ENCODE measurements around the gene RWDD4.
A peak's percentile ranks its signal among the peaks of the same experiment; 100 is the strongest.

The RWDD4 gene

DNA sequence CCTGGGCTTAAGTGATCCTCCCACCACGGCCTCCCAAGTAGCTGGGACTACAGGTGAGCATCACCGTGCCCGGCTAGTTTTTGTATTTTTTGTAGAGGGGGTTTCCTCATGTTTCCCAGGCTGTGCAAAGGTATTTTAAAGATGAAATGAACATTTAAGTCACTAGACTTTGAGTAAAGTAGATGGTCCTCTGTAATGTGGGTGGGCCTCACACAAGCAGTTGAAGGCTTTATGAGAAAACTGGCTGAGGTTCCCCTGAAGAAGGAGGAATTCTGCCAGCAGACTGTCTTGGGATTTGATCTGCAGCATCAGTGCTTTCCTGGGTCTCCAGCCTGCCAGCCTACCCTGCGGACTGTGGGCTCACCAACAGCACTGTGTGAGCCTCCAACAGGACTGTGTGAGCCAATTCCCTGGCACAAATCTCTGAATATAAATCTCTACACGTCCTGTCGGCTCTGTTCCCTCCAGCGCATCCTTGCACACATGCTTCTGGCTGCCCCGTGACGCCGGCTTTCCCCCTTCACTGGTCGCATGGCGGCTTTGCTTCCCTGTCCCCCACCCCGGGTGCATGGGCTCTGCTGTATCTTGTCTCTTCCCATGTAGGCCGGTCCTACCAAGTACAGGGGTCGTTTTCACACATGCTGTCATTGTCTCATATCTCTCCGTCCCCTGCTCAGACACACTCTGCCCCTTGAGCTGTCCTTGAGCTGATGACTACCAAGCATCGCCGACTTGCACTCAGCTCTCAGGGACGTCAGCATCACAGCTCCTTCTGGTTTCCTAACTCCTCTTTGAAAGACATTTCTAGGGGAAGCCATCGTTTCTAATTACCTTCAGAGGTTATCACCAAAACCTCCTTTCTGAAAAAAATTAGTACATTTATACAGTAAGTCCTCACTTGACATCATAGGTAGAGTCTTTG lies 46.4 kb downstream of the RWDD4 start:
- Histone ChIP-seq H3K9me3 (no peaks in the 10 kb centered on the region; the same call in 1 of the 2 replicates), H3K36me3 (no peaks in the 10 kb centered on the region), H3K4me1 (peaks cover 9% of the 10 kb centered on the region), H3K4me3 (ENCODE audit: low read depth, low read length) (no peak overlapping the region), H3K27me3 (no peaks in the 10 kb centered on the region)
- DNase-seq = no peak
- TF ChIP-seq CTCF (IDR thresholded peaks at IDR 0.05; ENCODE audit: low read depth, low read length) = no peak

GRCh38 chr4:183611210-183611830 lies 47.7 kb downstream of the RWDD4 start:
- no peak for DNase-seq
- Histone ChIP-seq H3K9me3 (no peaks in the 10 kb centered on the region; the same call in 1 of the 2 replicates), H3K4me3 (ENCODE audit: low read depth, low read length) (no peak overlapping the region), H3K36me3 (no peaks in the 10 kb centered on the region), H3K4me1 (peaks cover 9% of the 10 kb centered on the region), H3K27me3 (no peaks in the 10 kb centered on the region)
- no peak for TF ChIP-seq CTCF (IDR thresholded peaks at IDR 0.05; ENCODE audit: low read depth, low read length)

GRCh38 chr4:183610613-183611012 lies 48.4 kb downstream of the RWDD4 start:
- Histone ChIP-seq H3K9me3 (no peaks in the 10 kb centered on the region; the same call in 1 of the 2 replicates), H3K4me3 (ENCODE audit: low read depth, low read length) (no peak overlapping the region), H3K36me3 (no peaks in the 10 kb centered on the region), H3K27me3 (no peaks in the 10 kb centered on the region), H3K4me1 (peaks cover 9% of the 10 kb centered on the region)
- DNase-seq = no peak
- TF ChIP-seq CTCF (IDR thresholded peaks at IDR 0.05; ENCODE audit: low read depth, low read length) = no peak

GRCh38 chr4:183610033-183610432 lies 49.0 kb downstream of the RWDD4 start:
- H3K4me3 ChIP-seq (ENCODE audit: low read depth, low read length) = no peak overlapping the region
- H3K27me3 ChIP-seq = no peaks in the 10 kb centered on the region
- TF ChIP-seq CTCF (IDR thresholded peaks at IDR 0.05; ENCODE audit: low read depth, low read length) = no peak
- H3K9me3 ChIP-seq = no peaks in the 10 kb centered on the region; the same call in 1 of the 2 replicates
- no peaks in the 10 kb centered on the region for H3K36me3 ChIP-seq
- DNase-seq = peak; percentile 63
- peaks cover 9% of the 10 kb centered on the region for H3K4me1 ChIP-seq

- TF ChIP-seq CTCF (IDR thresholded peaks at IDR 0.05; ENCODE audit: low read depth, low read length) = no peak
- H3K4me1 ChIP-seq = peaks cover 9% of the 10 kb centered on the region
- DNase-seq = no peak
- no peaks in the 10 kb centered on the region for H3K36me3 ChIP-seq
- no peak overlapping the region for H3K4me3 ChIP-seq (ENCODE audit: low read depth, low read length)
- H3K27me3 ChIP-seq = no peaks in the 10 kb centered on the region
- H3K9me3 ChIP-seq = no peaks in the 10 kb centered on the region; the same call in 1 of the 2 replicates
These were observed 49.8 kb downstream of the RWDD4 start for GRCh38 chr4:183609151-183609550.

DNA sequence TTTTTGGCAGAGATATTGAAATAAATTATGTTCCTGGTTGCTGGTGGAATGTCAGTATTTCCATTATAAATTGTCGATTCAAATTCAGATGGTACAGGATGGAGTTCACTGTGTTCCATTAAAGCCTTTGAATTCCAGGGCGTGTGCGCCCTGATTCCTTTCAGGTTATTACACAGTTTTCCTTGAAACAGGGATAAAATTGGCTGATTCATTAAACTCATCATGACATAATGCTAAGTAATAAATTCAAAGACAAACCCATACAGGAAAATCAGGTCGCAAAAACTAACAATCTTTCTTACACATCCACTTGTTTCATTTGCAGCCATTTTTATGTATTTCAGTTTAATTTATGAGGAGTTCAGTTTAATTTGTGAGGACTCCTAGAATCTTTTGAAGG lies 51.1 kb downstream of the RWDD4 start:
- no peak for TF ChIP-seq CTCF (IDR thresholded peaks at IDR 0.05; ENCODE audit: low read depth, low read length)
- Histone ChIP-seq H3K36me3 (no peaks in the 10 kb centered on the region), H3K27me3 (no peaks in the 10 kb centered on the region), H3K9me3 (no peaks in the 10 kb centered on the region; the same call in 1 of the 2 replicates), H3K4me3 (ENCODE audit: low read depth, low read length) (no peak overlapping the region), H3K4me1 (peaks cover 9% of the 10 kb centered on the region)
- no peak for DNase-seq

Measured in BE2C (cell line).